Measurements from ENCODE around the gene CDA. TPM values are rescaled to one million over a fixed set of nuclear protein-coding genes. Genes with fewer than 3 reads are reported as not detected.

Gene CDA
- total RNA-seq, 4 donors from 2014 or later: 0.56 to 3.5 (median 1.5) TPM

GRCh38 chr1:20593756-20594155 is 4.9 kb downstream of the CDA start:
- intact Hi-C loops (cut with DNase I): no loop called here
- Histone ChIP-seq H3K9me3 (no peaks in the 10 kb centered on the region), H3K4me1 (peaks cover 0 to 7% of the 10 kb centered on the region in 2 donors), H3K27ac (no peak overlapping the region), H3K27me3 (no peaks in the 10 kb centered on the region), H3K36me3 (no peaks in the 10 kb centered on the region), H3K4me3 (replicated peaks in 1 of 3) (no peak overlapping the region)
- no peak for DNase-seq
- TF ChIP-seq POLR2A (IDR thresholded peaks at IDR 0.05): no peak
- TF ChIP-seq CTCF (IDR thresholded peaks at IDR 0.05): no peak
- 75 to 78% methylated on average over 5 of the region's 5 CpGs for WGBS, 2 donors

- Histone ChIP-seq H3K36me3 (no peaks in the 10 kb centered on the region), H3K9me3 (no peaks in the 10 kb centered on the region), H3K4me3 (replicated peaks in 1 of 3) (no peak overlapping the region), H3K27ac (no peak overlapping the region), H3K27me3 (no peaks in the 10 kb centered on the region), H3K4me1 (peaks cover 0 to 7% of the 10 kb centered on the region in 2 donors)
- DNase-seq: no peak
- intact Hi-C loops (cut with DNase I): no loop called here
- 87 to 93% methylated on average over 14 of the region's 14 CpGs for WGBS, 2 donors
- no peak for TF ChIP-seq POLR2A (IDR thresholded peaks at IDR 0.05)
- TF ChIP-seq CTCF (IDR thresholded peaks at IDR 0.05): no peak
Measured at GRCh38 chr1:20594746-20595145, 5.8 kb downstream of the CDA start.

DNA sequence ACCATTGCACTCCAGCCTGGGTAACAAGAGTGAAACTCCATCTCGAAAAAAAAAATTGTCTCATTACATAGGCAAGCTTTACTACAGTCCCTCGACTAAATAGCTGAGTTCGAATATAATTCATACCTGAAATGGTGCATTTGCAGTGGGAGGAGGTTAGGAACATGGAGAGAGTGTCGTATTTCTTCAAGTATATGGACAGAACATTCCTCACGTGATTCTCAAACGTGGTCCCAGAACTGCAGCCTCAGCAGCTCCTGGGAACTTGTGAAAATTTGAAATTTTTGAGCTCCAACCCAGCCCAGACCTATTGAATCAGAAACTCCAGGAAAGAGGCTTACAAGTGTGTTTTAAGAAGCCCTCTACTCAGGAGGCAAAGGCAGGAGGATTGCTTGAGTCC is 7.2 kb downstream of the CDA start:
- TF ChIP-seq POLR2A (IDR thresholded peaks at IDR 0.05) (no peak), CTCF (IDR thresholded peaks at IDR 0.05) (no peak)
- DNase-seq: no peak
- H3K27me3 ChIP-seq: no peaks in the 10 kb centered on the region
- H3K9me3 ChIP-seq: no peaks in the 10 kb centered on the region
- no peak overlapping the region for H3K4me3 ChIP-seq (replicated peaks in 1 of 3)
- no peaks in the 10 kb centered on the region for H3K36me3 ChIP-seq
- H3K4me1 ChIP-seq: peaks cover 0 to 7% of the 10 kb centered on the region in 2 donors
- WGBS, 2 donors: 47 to 48% methylated on average over 6 of the region's 6 CpGs
- H3K27ac ChIP-seq: no peak overlapping the region
- intact Hi-C loops (cut with DNase I): no loop called here

- H3K27me3 ChIP-seq: no peaks in the 10 kb centered on the region
- H3K4me1 ChIP-seq: peaks cover 0 to 7% of the 10 kb centered on the region in 2 donors
- intact Hi-C loops (cut with DNase I): no loop called here
- no peaks in the 10 kb centered on the region for H3K36me3 ChIP-seq
- no peak for DNase-seq
- no peak overlapping the region for H3K4me3 ChIP-seq (replicated peaks in 1 of 3)
- no peaks in the 10 kb centered on the region for H3K9me3 ChIP-seq
- H3K27ac ChIP-seq: no peak overlapping the region
- WGBS, 2 donors: 70 to 84% methylated on average over 3 of the region's 3 CpGs
- TF ChIP-seq POLR2A (IDR thresholded peaks at IDR 0.05) (no peak), CTCF (IDR thresholded peaks at IDR 0.05) (no peak)
Measured at GRCh38 chr1:20597650-20598049, 8.8 kb downstream of the CDA start.

- 86% methylated on average over 5 of the region's 5 CpGs for WGBS, 2 donors
- no peaks in the 10 kb centered on the region for H3K36me3 ChIP-seq
- H3K27me3 ChIP-seq: no peaks in the 10 kb centered on the region
- no peaks in the 10 kb centered on the region for H3K9me3 ChIP-seq
- peaks cover 0 to 7% of the 10 kb centered on the region in 2 donors for H3K4me1 ChIP-seq
- TF ChIP-seq POLR2A (IDR thresholded peaks at IDR 0.05): no peak
- no peak for TF ChIP-seq CTCF (IDR thresholded peaks at IDR 0.05)
- H3K27ac ChIP-seq: no peak overlapping the region
- intact Hi-C loops (cut with DNase I): no loop called here
- H3K4me3 ChIP-seq (replicated peaks in 1 of 3): no peak overlapping the region
- DNase-seq: no peak
Measured at GRCh38 chr1:20600156-20600555, 11.3 kb downstream of the CDA start.

Measured in thyroid gland (tissue), 4 donors.